K562 (cell line): ENCODE measurements around the gene ROR2.

Source experiments
- BRF1 ChIP-seq: IDR thresholded peaks from 3 replicates; pipeline ENCODE4 v1.6.1; 2011; ENCODE audit warnings: borderline replicate concordance, mild to moderate bottlenecking; ENCODE audit not compliant: insufficient read length; ENCODE audit errors: extremely low read depth
- CTCF ChIP-seq, 3 experiments: IDR thresholded peaks in 2 of 3; conservative IDR thresholded peaks in 1 of 3; 2 replicates each; pipeline ENCODE4 v1.5.1; 2011 to 2012; ENCODE audit warnings: low read length in 3 of 3, mild to moderate bottlenecking in 3 of 3, control low read depth in 2 of 3, improper control_type of control experiment in 1 of 3, inconsistent platforms in 1 of 3, low read depth in 1 of 3, mixed read lengths in 1 of 3, moderate library complexity in 1 of 3; ENCODE audit not compliant: insufficient read depth in 2 of 3
- HMG20B ChIP-seq: fragments of 250-450 bp; sonication (Bioruptor Pico); IDR thresholded peaks from 2 replicates; pipeline ENCODE4 v1.5.0; 2021; ENCODE audit warnings: mild to moderate bottlenecking
- POLR2A ChIP-seq: fragments of 450-650 bp; conservative IDR thresholded peaks from 2 replicates; pipeline ENCODE4 v1.6.1; 2016
- PRMT5 ChIP-seq: sonication (generic); formaldehyde crosslinking; IDR thresholded peaks from 2 replicates; pipeline ENCODE4 v1.5.0; 2020; ENCODE audit warnings: missing genetic modification reagents
- SMARCA4 ChIP-seq: fragments of 450-650 bp; IDR thresholded peaks from 2 replicates; pipeline ENCODE4 v1.6.1; 2016
- SMARCE1 ChIP-seq: fragments of 450-650 bp; IDR thresholded peaks from 2 replicates; pipeline ENCODE4 v1.7.1; 2016; ENCODE audit warnings: mild to moderate bottlenecking
- TCF7L2 ChIP-seq: fragments of 150-350 bp; IDR thresholded peaks from 2 replicates; pipeline ENCODE4 v1.6.1; 2016; ENCODE audit warnings: low read depth, mild to moderate bottlenecking, low read length, moderate library complexity
- USF2 ChIP-seq: sonication (generic); formaldehyde crosslinking; IDR thresholded peaks from 2 replicates; pipeline ENCODE4 v1.5.0; 2020; ENCODE audit warnings: missing genetic modification reagents
- ZNF408 ChIP-seq: fragments of 250-450 bp; sonication (Bioruptor Pico); IDR thresholded peaks from 2 replicates; pipeline ENCODE4 v1.4.0; 2020; ENCODE audit warnings: low read depth, mild to moderate bottlenecking, moderate library complexity
- ZNF551 ChIP-seq: fragments of 250-450 bp; sonication (Bioruptor Pico); IDR thresholded peaks from 2 replicates; pipeline ENCODE4 v1.5.0; 2021; ENCODE audit warnings: mild to moderate bottlenecking, moderate library complexity
- TF ChIP-seq, protein P1 (sequence below): sonication (generic); formaldehyde crosslinking; IDR thresholded peaks from 2 replicates; pipeline ENCODE4 v1.8.0; 2023; ENCODE audit warnings: mild to moderate bottlenecking, missing genetic modification reagents
- TF ChIP-seq, protein P2 (sequence below): fragments of 250-450 bp; sonication (Bioruptor Pico); IDR thresholded peaks from 2 replicates; pipeline ENCODE4 v1.4.0; 2020; ENCODE audit warnings: mild to moderate bottlenecking

DNA sequence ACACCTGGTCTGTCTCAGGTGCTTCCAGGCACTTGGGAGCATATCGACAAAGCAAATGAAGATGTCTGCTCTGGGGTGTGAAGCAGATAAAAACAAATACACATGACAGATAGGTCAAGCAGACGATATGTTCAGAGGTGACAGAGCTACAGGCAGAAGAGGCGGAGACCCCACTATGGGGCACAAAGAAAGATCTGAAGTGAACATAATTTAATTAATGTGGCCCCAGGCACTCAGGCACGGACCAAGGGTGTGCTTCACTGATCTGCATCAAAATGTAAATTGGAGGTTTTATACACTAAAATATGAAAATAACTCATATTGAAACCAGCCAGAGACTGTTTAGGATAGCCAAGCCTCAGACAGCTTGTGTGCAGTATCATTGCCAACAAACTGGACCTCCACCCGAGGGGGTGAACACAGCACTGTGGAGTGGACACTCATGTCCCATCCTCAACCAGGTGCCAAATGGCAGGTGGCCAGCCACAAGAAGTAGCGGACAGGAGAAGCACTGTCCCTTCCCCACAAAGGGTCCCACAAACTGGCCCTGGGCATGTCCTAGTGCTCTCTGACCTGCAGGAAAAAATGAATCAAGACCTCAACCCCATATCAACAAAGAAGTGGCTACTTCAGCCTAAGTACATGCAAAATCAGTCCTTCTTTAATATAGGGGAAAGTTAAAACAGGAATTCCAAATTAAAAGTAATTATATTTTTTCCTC is 29.2 kb downstream of the ROR2 start:
- TF ChIP-seq BRF1 (no peak), CTCF (IDR thresholded peaks at IDR 0.05 in 2 of 3, conservative IDR thresholded peaks at IDR 0.05 in 1 of 3; ENCODE audit: insufficient read depth in 2 of 3, low read depth in 1 of 3, low read length in 3 of 3) (no peak), ZNF551 (no peak), USF2 (CRISPR knock-in tag) (no peak), HMG20B (CRISPR knock-in tag) (no peak), POLR2A (no peak), SMARCA4 (no peak), PRMT5 (CRISPR knock-in tag) (no peak), TCF7L2 (no peak), SMARCE1 (no peak), ZNF408 (CRISPR knock-in tag) (no peak)
- TF ChIP-seq, protein P1, sequence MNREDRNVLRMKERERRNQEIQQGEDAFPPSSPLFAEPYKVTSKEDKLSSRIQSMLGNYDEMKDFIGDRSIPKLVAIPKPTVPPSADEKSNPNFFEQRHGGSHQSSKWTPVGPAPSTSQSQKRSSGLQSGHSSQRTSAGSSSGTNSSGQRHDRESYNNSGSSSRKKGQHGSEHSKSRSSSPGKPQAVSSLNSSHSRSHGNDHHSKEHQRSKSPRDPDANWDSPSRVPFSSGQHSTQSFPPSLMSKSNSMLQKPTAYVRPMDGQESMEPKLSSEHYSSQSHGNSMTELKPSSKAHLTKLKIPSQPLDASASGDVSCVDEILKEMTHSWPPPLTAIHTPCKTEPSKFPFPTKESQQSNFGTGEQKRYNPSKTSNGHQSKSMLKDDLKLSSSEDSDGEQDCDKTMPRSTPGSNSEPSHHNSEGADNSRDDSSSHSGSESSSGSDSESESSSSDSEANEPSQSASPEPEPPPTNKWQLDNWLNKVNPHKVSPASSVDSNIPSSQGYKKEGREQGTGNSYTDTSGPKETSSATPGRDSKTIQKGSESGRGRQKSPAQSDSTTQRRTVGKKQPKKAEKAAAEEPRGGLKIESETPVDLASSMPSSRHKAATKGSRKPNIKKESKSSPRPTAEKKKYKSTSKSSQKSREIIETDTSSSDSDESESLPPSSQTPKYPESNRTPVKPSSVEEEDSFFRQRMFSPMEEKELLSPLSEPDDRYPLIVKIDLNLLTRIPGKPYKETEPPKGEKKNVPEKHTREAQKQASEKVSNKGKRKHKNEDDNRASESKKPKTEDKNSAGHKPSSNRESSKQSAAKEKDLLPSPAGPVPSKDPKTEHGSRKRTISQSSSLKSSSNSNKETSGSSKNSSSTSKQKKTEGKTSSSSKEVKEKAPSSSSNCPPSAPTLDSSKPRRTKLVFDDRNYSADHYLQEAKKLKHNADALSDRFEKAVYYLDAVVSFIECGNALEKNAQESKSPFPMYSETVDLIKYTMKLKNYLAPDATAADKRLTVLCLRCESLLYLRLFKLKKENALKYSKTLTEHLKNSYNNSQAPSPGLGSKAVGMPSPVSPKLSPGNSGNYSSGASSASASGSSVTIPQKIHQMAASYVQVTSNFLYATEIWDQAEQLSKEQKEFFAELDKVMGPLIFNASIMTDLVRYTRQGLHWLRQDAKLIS (CRISPR knock-in tag), result no peak
- TF ChIP-seq, protein P2, sequence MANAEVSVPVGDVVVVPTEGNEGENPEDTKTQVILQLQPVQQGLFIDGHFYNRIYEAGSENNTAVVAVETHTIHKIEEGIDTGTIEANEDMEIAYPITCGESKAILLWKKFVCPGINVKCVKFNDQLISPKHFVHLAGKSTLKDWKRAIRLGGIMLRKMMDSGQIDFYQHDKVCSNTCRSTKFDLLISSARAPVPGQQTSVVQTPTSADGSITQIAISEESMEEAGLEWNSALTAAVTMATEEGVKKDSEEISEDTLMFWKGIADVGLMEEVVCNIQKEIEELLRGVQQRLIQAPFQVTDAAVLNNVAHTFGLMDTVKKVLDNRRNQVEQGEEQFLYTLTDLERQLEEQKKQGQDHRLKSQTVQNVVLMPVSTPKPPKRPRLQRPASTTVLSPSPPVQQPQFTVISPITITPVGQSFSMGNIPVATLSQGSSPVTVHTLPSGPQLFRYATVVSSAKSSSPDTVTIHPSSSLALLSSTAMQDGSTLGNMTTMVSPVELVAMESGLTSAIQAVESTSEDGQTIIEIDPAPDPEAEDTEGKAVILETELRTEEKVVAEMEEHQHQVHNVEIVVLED, result no peak
